ENCODE results near the gene PIGS.

- TF ChIP-seq CTCF (IDR thresholded peaks at IDR 0.05; ENCODE audit: extremely low read depth in 1 of 2, insufficient read depth in 1 of 2, low read depth in 1 of 2, low read length in 2 of 2) (no peak), MYC (IDR thresholded peaks at IDR 0.05; ENCODE audit: low read depth, low read length) (no peak), FOS (IDR thresholded peaks at IDR 0.05; ENCODE audit: borderline replicate concordance, insufficient read depth, low read length) (no peak), EZH2 (IDR thresholded peaks at IDR 0.05; ENCODE audit: borderline replicate concordance, low read depth, low read length, severe bottlenecking) (no peak), POLR2A (IDR thresholded peaks at IDR 0.05; ENCODE audit: low read depth, low read length) (no peak)
Observed at GRCh38 chr17:28508211-28508724, 63.1 kb downstream of the PIGS start.

Measured in endothelial cell of umbilical vein (primary cell).